Activated CD4-positive, alpha-beta T cell treated with anti-CD3 and anti-CD28 coated beads for 1 hour (primary cell): ENCODE data around the gene POLN.

Source experiments
- DNase-seq: peaks from one replicate; pipeline ENCODE4 v3.0.0-alpha.2; 2020

The POLN gene

GRCh38 chr4:2241410-2242353 is at the start of gene POLN, which contains the start of gene HAUS3:
Gene POLN, minus strand, starts transcription at chr4:2242121. Its CDS starts 12,890 bp downstream, at chr4:2229231.
Gene HAUS3, minus strand, starts transcription at chr4:2242121. Its CDS starts 1,175 bp downstream, at chr4:2240946.
- peak; percentile 99 for DNase-seq

GRCh38 chr4:2290974-2291704 is 49.2 kb upstream of the POLN start:
- DNase-seq: peak; percentile 40

- DNase-seq: no peak
Observed at GRCh38 chr4:2290488-2290887, 48.6 kb upstream of the POLN start.

GRCh38 chr4:2289955-2290333 is 48.0 kb upstream of the POLN start:
- DNase-seq: peak; percentile 6

GRCh38 chr4:2289311-2289954 is 47.5 kb upstream of the POLN start:
- peak; percentile 6 for DNase-seq

- no peak for DNase-seq
Observed at GRCh38 chr4:2288051-2288541, 46.2 kb upstream of the POLN start.

- no peak for DNase-seq
Observed at GRCh38 chr4:2287594-2287915, 45.6 kb upstream of the POLN start.

GRCh38 chr4:2286904-2287593 is 45.1 kb upstream of the POLN start:
- DNase-seq: no peak

- no peak for DNase-seq
Observed at GRCh38 chr4:2285613-2286381, 43.9 kb upstream of the POLN start.

- DNase-seq: no peak
Observed at GRCh38 chr4:2284934-2285612, 43.2 kb upstream of the POLN start.

- DNase-seq: no peak
Observed at GRCh38 chr4:2284161-2284933, 42.4 kb upstream of the POLN start.

GRCh38 chr4:2283199-2283711 is 41.3 kb upstream of the POLN start:
- no peak for DNase-seq

- peak; percentile 66 for DNase-seq
Observed at GRCh38 chr4:2281575-2282343, 39.8 kb upstream of the POLN start.

- DNase-seq: no peak
Observed at GRCh38 chr4:2280531-2281300, 38.8 kb upstream of the POLN start.

GRCh38 chr4:2277956-2278355 is 36.0 kb upstream of the POLN start:
- DNase-seq: no peak

GRCh38 chr4:2276581-2277325 is 34.8 kb upstream of the POLN start:
- no peak for DNase-seq

- no peak for DNase-seq
Observed at GRCh38 chr4:2275546-2276251, 33.8 kb upstream of the POLN start.
